ENCODE data around the gene GGACT.

- TF ChIP-seq CTCF (IDR thresholded peaks at IDR 0.05; ENCODE audit: low read length), result no peak
- TF ChIP-seq EZH2 (optimal IDR thresholded peaks at IDR 0.05; ENCODE audit: low read depth, low read length), result no peak
- no peak for TF ChIP-seq EZH2phosphoT487 (IDR thresholded peaks at IDR 0.05; ENCODE audit: low read length)
Observed at GRCh38 chr13:100561158-100561499, 27.5 kb downstream of the GGACT start.

All from MM.1S (cell line).